Panc1 (cell line): ENCODE results near the gene WDR76.

Source experiments
- POLR2AphosphoS5 ChIP-seq: IDR thresholded peaks from 2 replicates; pipeline ENCODE4 v1.6.1; 2012; ENCODE audit warnings: mild to moderate bottlenecking, low read depth, low read length, moderate library complexity
- SIN3A ChIP-seq: IDR thresholded peaks from 2 replicates; pipeline ENCODE4 v1.6.1; 2012; ENCODE audit warnings: low read depth, mild to moderate bottlenecking, low read length, moderate library complexity, borderline replicate concordance; ENCODE audit not compliant: insufficient read depth
- TCF7L2 ChIP-seq: IDR thresholded peaks from 2 replicates; pipeline ENCODE4 v1.6.1; 2011; ENCODE audit warnings: mild to moderate bottlenecking, low read depth, low read length, inconsistent platforms
- TF ChIP-seq, protein P1 (sequence below), 2 experiments: IDR thresholded peaks; 2 replicates each; pipeline ENCODE4 v1.6.1; 2011 to 2012; ENCODE audit warnings: low read depth in 2 of 2, control low read depth in 1 of 2, low read length in 1 of 2, mild to moderate bottlenecking in 1 of 2, moderate library complexity in 1 of 2; ENCODE audit not compliant: insufficient read depth in 1 of 2
- TF ChIP-seq, protein P2 (sequence below): fragments of 450-650 bp; IDR thresholded peaks from 2 replicates; pipeline ENCODE4 v1.5.1; 2017; ENCODE audit warnings: mild to moderate bottlenecking

DNA sequence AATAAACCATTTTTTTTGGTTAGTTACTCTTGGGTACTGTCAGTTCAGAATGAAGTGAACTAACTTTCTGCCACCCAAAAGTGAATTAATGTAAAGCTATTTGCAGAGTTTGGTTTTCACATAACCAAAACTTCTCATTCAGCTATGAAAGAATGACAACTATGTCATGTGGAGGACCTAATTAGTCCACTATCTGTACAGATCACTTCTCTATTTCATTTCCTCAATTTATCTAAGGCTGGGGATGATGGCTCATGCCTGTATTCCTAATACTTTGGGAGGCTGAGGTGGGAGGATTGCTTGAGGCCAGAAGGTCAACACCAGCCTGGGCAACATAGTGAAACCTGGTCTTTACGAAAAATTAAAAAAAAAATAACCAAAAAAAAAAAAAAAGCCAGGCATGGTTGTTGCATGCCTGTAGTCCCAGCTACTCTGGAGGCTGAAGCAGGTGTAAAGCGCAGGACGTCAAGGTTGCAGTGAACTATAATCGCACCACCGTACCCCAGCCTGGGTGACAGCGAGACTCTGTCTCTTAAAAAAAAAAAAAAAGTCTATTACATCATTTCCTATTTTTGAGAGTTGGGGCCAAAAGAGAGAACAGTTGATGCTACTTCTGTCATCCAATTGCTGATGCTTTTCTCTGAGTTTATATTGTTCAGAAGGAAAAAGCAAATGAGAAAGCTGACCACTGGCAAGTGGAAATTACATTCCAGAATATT lies 17.7 kb upstream of the WDR76 start:
- TF ChIP-seq SIN3A (no peak), POLR2AphosphoS5 (no peak), TCF7L2 (no peak)
- TF ChIP-seq, protein P1, sequence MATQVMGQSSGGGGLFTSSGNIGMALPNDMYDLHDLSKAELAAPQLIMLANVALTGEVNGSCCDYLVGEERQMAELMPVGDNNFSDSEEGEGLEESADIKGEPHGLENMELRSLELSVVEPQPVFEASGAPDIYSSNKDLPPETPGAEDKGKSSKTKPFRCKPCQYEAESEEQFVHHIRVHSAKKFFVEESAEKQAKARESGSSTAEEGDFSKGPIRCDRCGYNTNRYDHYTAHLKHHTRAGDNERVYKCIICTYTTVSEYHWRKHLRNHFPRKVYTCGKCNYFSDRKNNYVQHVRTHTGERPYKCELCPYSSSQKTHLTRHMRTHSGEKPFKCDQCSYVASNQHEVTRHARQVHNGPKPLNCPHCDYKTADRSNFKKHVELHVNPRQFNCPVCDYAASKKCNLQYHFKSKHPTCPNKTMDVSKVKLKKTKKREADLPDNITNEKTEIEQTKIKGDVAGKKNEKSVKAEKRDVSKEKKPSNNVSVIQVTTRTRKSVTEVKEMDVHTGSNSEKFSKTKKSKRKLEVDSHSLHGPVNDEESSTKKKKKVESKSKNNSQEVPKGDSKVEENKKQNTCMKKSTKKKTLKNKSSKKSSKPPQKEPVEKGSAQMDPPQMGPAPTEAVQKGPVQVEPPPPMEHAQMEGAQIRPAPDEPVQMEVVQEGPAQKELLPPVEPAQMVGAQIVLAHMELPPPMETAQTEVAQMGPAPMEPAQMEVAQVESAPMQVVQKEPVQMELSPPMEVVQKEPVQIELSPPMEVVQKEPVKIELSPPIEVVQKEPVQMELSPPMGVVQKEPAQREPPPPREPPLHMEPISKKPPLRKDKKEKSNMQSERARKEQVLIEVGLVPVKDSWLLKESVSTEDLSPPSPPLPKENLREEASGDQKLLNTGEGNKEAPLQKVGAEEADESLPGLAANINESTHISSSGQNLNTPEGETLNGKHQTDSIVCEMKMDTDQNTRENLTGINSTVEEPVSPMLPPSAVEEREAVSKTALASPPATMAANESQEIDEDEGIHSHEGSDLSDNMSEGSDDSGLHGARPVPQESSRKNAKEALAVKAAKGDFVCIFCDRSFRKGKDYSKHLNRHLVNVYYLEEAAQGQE (IDR thresholded peaks at IDR 0.05; ENCODE audit: insufficient read depth in 1 of 2, low read depth in 2 of 2, low read length in 1 of 2) = no peak
- TF ChIP-seq, protein P2, sequence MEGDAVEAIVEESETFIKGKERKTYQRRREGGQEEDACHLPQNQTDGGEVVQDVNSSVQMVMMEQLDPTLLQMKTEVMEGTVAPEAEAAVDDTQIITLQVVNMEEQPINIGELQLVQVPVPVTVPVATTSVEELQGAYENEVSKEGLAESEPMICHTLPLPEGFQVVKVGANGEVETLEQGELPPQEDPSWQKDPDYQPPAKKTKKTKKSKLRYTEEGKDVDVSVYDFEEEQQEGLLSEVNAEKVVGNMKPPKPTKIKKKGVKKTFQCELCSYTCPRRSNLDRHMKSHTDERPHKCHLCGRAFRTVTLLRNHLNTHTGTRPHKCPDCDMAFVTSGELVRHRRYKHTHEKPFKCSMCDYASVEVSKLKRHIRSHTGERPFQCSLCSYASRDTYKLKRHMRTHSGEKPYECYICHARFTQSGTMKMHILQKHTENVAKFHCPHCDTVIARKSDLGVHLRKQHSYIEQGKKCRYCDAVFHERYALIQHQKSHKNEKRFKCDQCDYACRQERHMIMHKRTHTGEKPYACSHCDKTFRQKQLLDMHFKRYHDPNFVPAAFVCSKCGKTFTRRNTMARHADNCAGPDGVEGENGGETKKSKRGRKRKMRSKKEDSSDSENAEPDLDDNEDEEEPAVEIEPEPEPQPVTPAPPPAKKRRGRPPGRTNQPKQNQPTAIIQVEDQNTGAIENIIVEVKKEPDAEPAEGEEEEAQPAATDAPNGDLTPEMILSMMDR = no peak
